NCI-H1436 (cell line): ENCODE results near the gene DHCR7.

Experiments
- DNase-seq: peaks from one replicate; lab custom pipeline; 2025; lab: John Stamatoyannopoulos, UW

DHCR7 gene

GRCh38 chr11:71477641-71478527, 29.7 kb upstream of the DHCR7 start:
- no peak for DNase-seq

DNA sequence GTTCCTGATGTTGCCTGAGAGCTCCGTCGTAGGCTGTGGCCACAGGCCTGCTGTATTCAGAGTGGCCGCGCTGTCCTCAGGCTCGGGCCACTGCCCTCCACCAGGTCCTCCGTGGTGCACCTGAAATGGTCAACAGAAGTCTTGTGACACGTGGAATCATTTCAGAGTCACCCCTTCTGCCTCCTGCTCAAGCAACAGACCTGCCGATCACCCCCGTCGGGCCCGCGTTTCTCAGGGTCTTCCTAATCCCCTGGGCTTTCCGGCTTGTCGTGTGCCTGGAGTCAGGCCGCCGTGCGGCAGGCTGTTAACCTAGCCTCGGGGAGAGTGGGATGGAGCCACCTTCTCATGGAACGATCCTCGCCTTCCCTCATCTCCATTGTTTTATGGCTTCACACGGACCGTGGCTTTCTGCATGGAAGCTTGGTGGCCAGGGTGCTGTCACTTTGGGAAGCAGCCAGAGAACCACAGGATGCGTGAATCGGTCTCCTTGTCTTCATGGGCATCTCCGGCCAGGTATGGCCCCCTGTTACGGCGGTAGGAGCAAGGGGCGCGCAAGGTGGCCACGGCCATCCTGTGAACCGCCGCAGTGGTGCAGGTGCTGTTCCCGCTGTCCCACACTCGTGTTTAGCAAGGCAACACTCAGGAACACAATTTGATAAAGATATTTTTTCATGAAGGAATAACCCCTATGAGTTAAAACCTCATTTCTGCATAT, 28.9 kb upstream of the DHCR7 start:
- no peak for DNase-seq

DNA sequence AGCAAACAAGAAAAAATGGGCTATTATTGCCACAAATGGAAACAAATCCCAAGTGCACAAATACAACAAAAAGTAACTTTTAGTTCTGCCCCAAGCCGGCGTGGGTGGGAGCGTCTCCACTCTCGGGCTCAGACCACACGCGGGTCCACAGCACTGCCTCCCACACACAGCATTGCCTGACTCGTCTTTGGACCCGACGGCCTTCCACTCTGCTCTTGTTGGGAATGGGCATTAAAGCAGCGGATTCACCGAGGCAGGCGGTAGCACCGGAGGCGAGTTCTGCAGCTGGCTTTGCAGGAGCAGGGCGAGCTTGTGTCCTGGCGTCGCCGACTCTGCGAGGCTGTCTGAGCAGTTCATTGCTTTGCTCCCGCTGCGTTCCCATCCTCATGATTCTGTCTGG, 27.8 kb upstream of the DHCR7 start:
- no peak for DNase-seq

DNA sequence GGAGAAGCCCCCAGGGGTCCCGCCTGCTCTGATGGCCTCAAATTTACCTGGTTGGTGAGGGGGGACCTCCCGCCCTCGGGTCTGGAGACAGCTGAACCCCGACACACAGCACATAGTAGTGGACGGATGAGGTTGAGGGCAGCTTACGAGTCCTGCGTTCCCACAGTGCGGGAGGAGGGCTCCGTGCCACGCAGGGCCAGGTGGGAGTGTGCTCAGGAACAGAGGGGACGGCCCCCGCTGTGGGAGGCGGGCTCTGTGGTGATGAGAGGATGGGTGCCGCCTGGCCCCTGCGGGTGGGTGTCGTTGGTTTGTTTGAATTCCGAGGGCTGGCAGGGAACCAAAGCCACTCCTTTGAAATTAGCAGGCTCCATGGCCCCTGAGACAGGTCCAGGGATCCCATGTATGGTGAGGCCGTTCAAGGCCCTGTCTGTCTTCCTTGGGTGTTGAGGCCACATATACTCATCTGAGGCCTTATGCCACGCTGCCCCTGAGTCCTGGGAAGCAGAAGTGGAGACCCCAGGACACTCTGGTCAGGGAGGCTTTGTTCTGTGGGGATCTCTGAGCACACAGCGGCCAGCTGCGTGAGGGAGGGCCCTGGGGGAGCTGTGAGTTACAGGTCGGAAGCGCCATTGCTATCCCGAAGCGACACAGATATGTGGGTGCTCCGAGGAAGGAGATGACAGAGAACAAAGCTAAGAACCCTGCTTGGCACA, 26.7 kb upstream of the DHCR7 start:
- no peak for DNase-seq

DNA sequence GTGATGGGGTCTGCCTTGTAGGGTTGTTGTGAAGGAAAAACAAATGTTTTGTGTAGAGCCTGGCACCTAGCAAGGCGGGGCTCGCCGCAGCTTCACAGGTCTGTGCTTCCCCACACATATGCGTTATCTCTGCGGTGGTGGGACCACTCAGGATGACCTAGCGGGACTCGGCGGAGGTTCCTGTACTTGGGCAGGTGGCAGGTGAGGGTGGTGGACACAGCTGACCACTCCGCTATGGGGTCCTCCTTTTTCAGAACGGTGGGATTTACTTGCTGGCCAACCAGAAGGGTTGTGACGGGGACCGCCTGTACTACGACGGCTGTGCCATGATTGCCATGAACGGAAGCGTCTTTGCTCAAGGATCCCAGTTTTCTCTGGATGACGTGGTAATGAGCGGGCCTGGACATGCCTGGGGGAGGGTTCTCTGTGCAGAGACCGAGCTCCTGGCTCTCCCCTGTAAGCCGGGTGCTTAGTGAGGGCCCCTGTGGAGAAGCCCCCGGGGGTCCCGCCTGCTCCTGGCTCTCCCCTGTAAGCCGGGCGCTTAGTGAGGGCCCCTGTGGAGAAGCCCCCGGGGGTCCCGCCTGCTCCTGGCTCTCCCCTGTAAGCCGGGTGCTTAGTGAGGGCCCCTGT, 26.1 kb upstream of the DHCR7 start:
- no peak for DNase-seq

- DNase-seq = no peak
Measured at GRCh38 chr11:71473793-71474080, 25.5 kb upstream of the DHCR7 start.

GRCh38 chr11:71472941-71473792, 25.0 kb upstream of the DHCR7 start:
- DNase-seq = no peak

DNA sequence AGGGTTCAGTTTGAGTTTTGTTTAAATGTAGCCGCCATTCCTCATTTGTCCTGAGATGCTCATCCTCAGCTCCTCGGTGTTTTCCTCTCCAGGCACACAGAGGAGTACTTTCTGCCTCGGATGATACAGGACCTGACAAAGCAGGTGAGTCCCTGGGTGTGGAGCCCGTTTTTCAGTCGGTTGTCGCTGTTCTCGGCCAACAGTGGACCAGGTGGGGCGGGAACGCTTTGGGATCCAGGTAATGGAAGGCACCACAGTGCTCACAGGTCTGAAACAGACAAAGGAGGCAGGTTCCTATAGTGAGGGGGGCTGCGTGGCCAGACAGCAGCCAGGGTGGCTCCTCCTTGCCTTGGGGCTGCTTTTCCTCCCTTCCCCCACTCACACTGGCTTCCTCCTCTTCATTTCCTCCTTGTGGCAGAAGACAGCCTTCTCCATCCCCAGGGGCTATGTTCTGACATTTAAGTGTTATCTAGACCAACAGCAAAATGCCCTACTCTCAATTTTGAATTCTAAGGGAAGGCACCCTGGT, 24.2 kb upstream of the DHCR7 start:
- DNase-seq = no peak

- no peak for DNase-seq
Measured at GRCh38 chr11:71470946-71471345, 22.8 kb upstream of the DHCR7 start.

- DNase-seq = no peak
Measured at GRCh38 chr11:71467164-71467563, 19.0 kb upstream of the DHCR7 start.

DNA sequence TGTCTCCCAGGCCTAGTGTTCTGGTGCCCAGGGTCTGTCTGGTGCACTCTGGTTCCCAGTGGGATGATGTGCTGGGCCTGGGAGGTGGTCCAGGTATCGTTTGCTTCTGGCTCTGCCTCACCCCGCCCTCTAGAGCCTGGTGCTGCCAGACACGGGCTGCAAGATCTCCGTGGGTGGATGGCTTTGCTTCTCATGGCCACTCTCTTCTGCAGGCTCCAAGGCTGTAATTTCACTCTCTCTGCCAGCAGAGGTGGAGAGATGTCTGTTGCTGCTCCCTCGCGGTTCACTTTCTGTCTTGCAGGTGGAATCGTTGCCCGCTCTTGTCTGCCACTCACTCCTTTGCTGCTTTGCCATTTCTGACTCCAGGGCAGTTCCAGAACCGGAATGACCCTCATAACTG, 18.2 kb upstream of the DHCR7 start:
- DNase-seq = no peak

GRCh38 chr11:71465054-71465453, 16.9 kb upstream of the DHCR7 start:
- DNase-seq = no peak

GRCh38 chr11:71463331-71464211, 15.4 kb upstream of the DHCR7 start:
- no peak for DNase-seq

GRCh38 chr11:71462726-71463125, 14.5 kb upstream of the DHCR7 start:
- DNase-seq = no peak

DNA sequence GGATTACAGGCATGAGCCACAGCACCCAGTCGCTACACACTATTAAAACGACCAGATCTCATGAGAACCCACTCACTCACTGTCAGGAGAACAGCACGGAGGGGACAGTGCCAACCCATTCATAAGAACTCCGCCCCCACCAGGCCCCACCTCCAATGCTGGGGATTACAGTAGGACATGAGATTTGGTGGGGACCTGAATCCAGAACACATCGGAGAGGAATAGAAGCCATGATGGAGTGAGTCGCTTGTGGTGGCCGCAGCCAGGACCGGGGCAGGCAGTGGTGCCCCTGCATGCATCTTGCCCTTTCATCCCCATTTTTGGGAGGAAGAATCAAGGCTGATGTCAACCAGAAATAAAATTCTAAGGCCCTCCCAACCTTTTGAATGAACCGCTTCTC, 13.5 kb upstream of the DHCR7 start:
- no peak for DNase-seq

DNA sequence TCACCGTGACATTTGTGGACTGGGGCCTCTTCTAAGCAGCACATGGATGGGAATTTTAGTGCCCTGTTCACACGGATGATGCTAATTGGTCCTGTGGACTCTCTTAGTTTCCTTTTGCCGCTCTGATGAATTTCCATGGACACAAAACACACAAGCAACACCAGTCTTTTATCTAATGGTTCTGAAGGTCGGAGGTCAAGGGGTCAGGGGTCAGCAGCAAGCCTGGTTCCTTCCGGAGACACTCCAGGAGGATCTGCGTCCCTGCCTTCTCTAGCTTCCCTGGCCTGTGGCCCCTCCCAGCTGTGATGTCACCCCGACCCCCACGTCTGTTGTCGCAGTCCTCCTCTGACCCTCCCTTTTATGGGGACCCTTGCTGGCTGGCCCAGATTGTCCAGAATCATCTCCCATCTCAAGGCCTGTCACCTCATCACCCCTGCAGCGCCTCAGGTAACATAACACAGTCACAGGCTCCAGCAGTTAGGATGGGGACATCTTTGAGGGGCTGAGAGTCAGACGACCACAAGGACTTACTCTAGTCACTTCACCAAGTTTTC, 11.7 kb upstream of the DHCR7 start:
- no peak for DNase-seq

DNA sequence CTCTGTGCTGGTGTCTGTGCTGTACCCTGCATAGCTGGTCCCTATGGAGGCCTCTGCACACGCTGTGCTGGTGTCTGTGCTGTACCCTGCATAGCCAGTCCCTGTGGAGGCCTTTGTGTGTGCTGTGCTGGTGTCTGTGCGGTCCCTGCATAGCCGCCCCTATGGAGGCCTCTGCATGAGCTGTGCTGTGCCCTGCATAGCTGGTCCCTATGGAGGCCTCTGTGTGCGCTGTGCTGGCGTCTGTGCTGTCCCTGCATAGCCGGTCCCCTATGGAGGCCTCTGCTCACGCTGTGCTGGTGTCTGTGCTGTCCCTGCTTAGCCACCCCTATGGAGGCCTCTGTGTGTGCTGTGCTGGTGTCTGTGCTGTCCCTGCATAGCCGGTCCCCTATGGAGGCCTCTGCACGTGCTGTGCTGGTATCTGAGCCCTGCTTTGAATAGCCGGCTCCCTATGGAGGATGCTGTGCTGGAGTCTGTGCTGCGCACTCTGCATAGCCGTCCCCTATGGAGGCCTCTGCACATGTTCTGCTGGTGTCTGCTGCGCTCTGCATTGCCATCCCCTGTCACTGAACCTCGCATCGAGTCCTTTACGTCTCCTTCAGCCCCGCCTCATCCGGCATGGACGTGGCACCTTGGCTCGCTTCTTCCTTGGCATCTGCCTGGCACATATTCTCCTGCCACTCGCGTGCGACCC, 11.0 kb upstream of the DHCR7 start:
- DNase-seq = no peak

DNA sequence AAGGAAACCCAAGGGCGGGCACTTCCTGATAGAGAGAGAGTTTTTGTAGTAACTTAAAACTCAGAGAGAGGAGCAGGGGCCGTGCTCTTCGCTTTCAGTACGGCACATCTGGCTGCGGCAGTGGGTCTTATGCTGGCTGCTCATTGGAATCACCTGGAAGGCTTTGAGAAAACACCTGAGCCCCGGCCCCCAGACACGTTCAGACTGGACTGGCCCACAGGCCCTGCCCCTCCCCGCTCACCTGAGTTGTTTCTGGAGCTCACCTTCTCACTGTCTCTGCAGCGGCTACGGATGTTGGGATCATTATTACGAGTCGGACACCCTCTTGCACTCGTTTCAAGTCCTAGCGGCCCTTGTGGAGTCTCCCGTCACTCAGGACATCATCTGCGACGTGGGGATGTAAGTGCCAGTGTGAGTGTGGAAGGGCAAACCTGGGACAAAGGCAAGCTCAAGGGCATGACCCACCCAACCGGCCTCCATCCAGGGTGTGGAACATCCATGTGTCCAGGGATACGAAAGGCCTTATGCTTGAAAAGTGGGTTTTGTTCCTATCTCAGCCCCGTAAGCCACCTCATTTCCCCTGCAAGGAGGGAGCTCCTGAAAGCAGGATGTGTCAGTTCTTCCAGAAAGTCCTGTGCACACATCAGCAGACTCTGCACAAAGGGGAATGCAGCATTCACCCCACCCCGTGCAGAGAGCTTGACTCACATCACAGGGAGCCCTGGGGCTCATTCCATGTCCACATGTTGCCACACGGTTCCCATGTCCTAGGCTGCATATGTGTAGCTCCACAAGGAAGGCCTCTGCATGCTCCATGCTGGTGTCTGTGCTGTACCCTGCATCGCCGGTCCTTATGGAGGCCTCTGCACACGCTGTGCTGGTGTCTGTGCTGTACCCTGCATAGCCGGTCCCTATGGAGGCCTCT, 10.2 kb upstream of the DHCR7 start:
- no peak for DNase-seq
